Loucy (cell line): ENCODE results near the gene OSR1.

Source experiments
- EZH2phosphoT487 ChIP-seq: fragments of 200-600 bp; IDR thresholded peaks from 2 replicates; pipeline ENCODE4 v1.6.1; 2018; ENCODE audit warnings: antibody characterized with exemption, mild to moderate bottlenecking, moderate library complexity, borderline replicate concordance
- TF ChIP-seq, protein P1 (sequence below): fragments of 200-600 bp; sonication (generic); conservative IDR thresholded peaks from 2 replicates; pipeline ENCODE4 v1.5.1; 2014; ENCODE audit warnings: mild to moderate bottlenecking, antibody characterized with exemption, low read length

DNA sequence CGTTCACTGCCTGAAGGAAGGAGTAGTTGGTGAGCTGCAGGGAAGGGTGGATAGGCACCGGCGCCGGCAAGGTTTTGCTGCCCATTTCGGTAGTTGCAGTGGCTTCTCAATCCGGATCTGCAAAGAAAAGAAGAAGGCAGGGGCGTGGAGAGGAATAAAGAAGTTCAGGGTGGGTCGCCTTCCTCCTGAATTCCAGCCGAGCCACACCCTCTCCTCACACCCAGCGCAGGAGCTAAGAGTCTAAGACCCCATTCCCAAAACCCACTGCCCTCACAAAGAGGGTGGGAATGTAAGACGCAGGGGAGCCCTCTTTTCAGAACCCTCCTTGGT is 4.7 kb downstream of the OSR1 start:
- TF ChIP-seq, protein P1, sequence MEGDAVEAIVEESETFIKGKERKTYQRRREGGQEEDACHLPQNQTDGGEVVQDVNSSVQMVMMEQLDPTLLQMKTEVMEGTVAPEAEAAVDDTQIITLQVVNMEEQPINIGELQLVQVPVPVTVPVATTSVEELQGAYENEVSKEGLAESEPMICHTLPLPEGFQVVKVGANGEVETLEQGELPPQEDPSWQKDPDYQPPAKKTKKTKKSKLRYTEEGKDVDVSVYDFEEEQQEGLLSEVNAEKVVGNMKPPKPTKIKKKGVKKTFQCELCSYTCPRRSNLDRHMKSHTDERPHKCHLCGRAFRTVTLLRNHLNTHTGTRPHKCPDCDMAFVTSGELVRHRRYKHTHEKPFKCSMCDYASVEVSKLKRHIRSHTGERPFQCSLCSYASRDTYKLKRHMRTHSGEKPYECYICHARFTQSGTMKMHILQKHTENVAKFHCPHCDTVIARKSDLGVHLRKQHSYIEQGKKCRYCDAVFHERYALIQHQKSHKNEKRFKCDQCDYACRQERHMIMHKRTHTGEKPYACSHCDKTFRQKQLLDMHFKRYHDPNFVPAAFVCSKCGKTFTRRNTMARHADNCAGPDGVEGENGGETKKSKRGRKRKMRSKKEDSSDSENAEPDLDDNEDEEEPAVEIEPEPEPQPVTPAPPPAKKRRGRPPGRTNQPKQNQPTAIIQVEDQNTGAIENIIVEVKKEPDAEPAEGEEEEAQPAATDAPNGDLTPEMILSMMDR, result no peak
- TF ChIP-seq EZH2phosphoT487, result no peak
